Astrocyte (in vitro differentiated cells and primary cell): ENCODE results near the gene CDC6.

ENCODE experiments used
- CTCF ChIP-seq: IDR thresholded peaks from 2 replicates; pipeline ENCODE4 v1.5.1; 2011; ENCODE audit warnings: low read depth, mild to moderate bottlenecking, inconsistent platforms, low read length, moderate library complexity; ENCODE audit not compliant: insufficient read depth
- EZH2 ChIP-seq: IDR thresholded peaks from 2 replicates; pipeline ENCODE4 v1.6.1; 2012; ENCODE audit warnings: mild to moderate bottlenecking, low read length, inconsistent platforms; ENCODE audit not compliant: insufficient read depth

- TF ChIP-seq CTCF (no peak), EZH2 (no peak)
These were observed 24.6 kb downstream of the CDC6 start for GRCh38 chr17:40312131-40312731.
